Measurements from ENCODE around the gene CNTNAP5. TPM values are rescaled to one million over a fixed set of nuclear protein-coding genes. Genes with fewer than 3 reads are reported as not detected.

CNTNAP5 gene
- total and polyA plus RNA-seq, 4 donors, result not detected

- Histone ChIP-seq H3K27me3 (ENCODE audit: control insufficient read depth in 1 of 2, insufficient read depth in 2 of 2, low read length in 1 of 2) (no peaks in the 10 kb centered on the region), H3K4me3 (ENCODE audit: low read length in 2 of 2) (no peak overlapping the region), H3K9me3 (ENCODE audit: control insufficient read depth, low read length) (no peaks in the 10 kb centered on the region), H3K4me1 (ENCODE audit: control insufficient read depth in 1 of 2, insufficient read depth in 2 of 2, low read length in 2 of 2) (no peaks in the 10 kb centered on the region), H3K27ac (ENCODE audit: low read depth in 1 of 2, low read length in 2 of 2) (no peak overlapping the region), H3K36me3 (ENCODE audit: control insufficient read depth in 1 of 2, insufficient read depth in 2 of 2, low read length in 1 of 2) (no peaks in the 10 kb centered on the region)
- no peak for DNase-seq
- intact Hi-C loops (cut with DNase I), result no loop called here
- WGBS, 2 donors, result 74 to 84% methylated on average over 5 of the region's 5 CpGs
- ATAC-seq (ENCODE audit: low FRiP score), result no peak
Observed at GRCh38 chr2:124774781-124775180, 749.7 kb downstream of the CNTNAP5 start.

GRCh38 chr2:124776332-124776731, 751.2 kb downstream of the CNTNAP5 start:
- intact Hi-C loops (cut with DNase I), result no loop called here
- WGBS, 2 donors, result 70 to 82% methylated on average over 3 of the region's 3 CpGs
- no peak for DNase-seq

GRCh38 chr2:124778076-124778475, 753.0 kb downstream of the CNTNAP5 start:
- H3K9me3 ChIP-seq (ENCODE audit: control insufficient read depth, low read length), result no peaks in the 10 kb centered on the region
- H3K36me3 ChIP-seq (ENCODE audit: control insufficient read depth in 1 of 2, insufficient read depth in 2 of 2, low read length in 1 of 2), result no peaks in the 10 kb centered on the region
- intact Hi-C loops (cut with DNase I), result no loop called here
- H3K4me3 ChIP-seq (ENCODE audit: low read length in 2 of 2), result no peak overlapping the region
- ATAC-seq (ENCODE audit: low FRiP score) (no peak), DNase-seq (no peak)
- WGBS, 2 donors, result 85 to 92% methylated on average over 2 of the region's 2 CpGs
- H3K27ac ChIP-seq (ENCODE audit: low read depth in 1 of 2, low read length in 2 of 2), result no peak overlapping the region
- no peaks in the 10 kb centered on the region for H3K4me1 ChIP-seq (ENCODE audit: control insufficient read depth in 1 of 2, insufficient read depth in 2 of 2, low read length in 2 of 2)
- no peaks in the 10 kb centered on the region for H3K27me3 ChIP-seq (ENCODE audit: control insufficient read depth in 1 of 2, insufficient read depth in 2 of 2, low read length in 1 of 2)

More at GRCh38 chr2:124776332-124776731, 751.2 kb downstream of the CNTNAP5 start:
- no peaks in the 10 kb centered on the region for H3K27me3 ChIP-seq (ENCODE audit: control insufficient read depth in 1 of 2, insufficient read depth in 2 of 2, low read length in 1 of 2)
- no peaks in the 10 kb centered on the region for H3K9me3 ChIP-seq (ENCODE audit: control insufficient read depth, low read length)
- no peak for ATAC-seq (ENCODE audit: low FRiP score)
- no peaks in the 10 kb centered on the region for H3K36me3 ChIP-seq (ENCODE audit: control insufficient read depth in 1 of 2, insufficient read depth in 2 of 2, low read length in 1 of 2)
- no peaks in the 10 kb centered on the region for H3K4me1 ChIP-seq (ENCODE audit: control insufficient read depth in 1 of 2, insufficient read depth in 2 of 2, low read length in 2 of 2)
- no peak overlapping the region for H3K27ac ChIP-seq (ENCODE audit: low read depth in 1 of 2, low read length in 2 of 2)
- no peak overlapping the region for H3K4me3 ChIP-seq (ENCODE audit: low read length in 2 of 2)

- Histone ChIP-seq H3K36me3 (ENCODE audit: control insufficient read depth in 1 of 2, insufficient read depth in 2 of 2, low read length in 1 of 2) (no peaks in the 10 kb centered on the region), H3K9me3 (ENCODE audit: control insufficient read depth, low read length) (no peaks in the 10 kb centered on the region), H3K27ac (ENCODE audit: low read depth in 1 of 2, low read length in 2 of 2) (no peak overlapping the region), H3K27me3 (ENCODE audit: control insufficient read depth in 1 of 2, insufficient read depth in 2 of 2, low read length in 1 of 2) (no peaks in the 10 kb centered on the region), H3K4me1 (ENCODE audit: control insufficient read depth in 1 of 2, insufficient read depth in 2 of 2, low read length in 2 of 2) (no peaks in the 10 kb centered on the region), H3K4me3 (ENCODE audit: low read length in 2 of 2) (no peak overlapping the region)
- DNase-seq (no peak), ATAC-seq (ENCODE audit: low FRiP score) (no peak)
- intact Hi-C loops (cut with DNase I), result no loop called here
Observed at GRCh38 chr2:124796647-124797046, 771.6 kb downstream of the CNTNAP5 start.

- Histone ChIP-seq H3K27me3 (ENCODE audit: control insufficient read depth in 1 of 2, insufficient read depth in 2 of 2, low read length in 1 of 2) (no peaks in the 10 kb centered on the region), H3K27ac (ENCODE audit: low read depth in 1 of 2, low read length in 2 of 2) (no peak overlapping the region), H3K9me3 (ENCODE audit: control insufficient read depth, low read length) (no peaks in the 10 kb centered on the region), H3K4me3 (ENCODE audit: low read length in 2 of 2) (no peak overlapping the region), H3K4me1 (ENCODE audit: control insufficient read depth in 1 of 2, insufficient read depth in 2 of 2, low read length in 2 of 2) (no peaks in the 10 kb centered on the region), H3K36me3 (ENCODE audit: control insufficient read depth in 1 of 2, insufficient read depth in 2 of 2, low read length in 1 of 2) (no peaks in the 10 kb centered on the region)
- no peak for DNase-seq
- intact Hi-C loops (cut with DNase I), result no loop called here
- 56 to 58% methylated on average over 2 of the region's 2 CpGs for WGBS, 2 donors
- no peak for ATAC-seq (ENCODE audit: low FRiP score)
Observed at GRCh38 chr2:124797049-124797448, 772.0 kb downstream of the CNTNAP5 start.

- WGBS, 2 donors, result 62 to 63% methylated on average over 1 of the region's 1 CpG
- intact Hi-C loops (cut with DNase I), result no loop called here
- Histone ChIP-seq H3K36me3 (ENCODE audit: control insufficient read depth in 1 of 2, insufficient read depth in 2 of 2, low read length in 1 of 2) (no peaks in the 10 kb centered on the region), H3K9me3 (ENCODE audit: control insufficient read depth, low read length) (no peaks in the 10 kb centered on the region), H3K27ac (ENCODE audit: low read depth in 1 of 2, low read length in 2 of 2) (no peak overlapping the region), H3K4me1 (ENCODE audit: control insufficient read depth in 1 of 2, insufficient read depth in 2 of 2, low read length in 2 of 2) (no peaks in the 10 kb centered on the region), H3K27me3 (ENCODE audit: control insufficient read depth in 1 of 2, insufficient read depth in 2 of 2, low read length in 1 of 2) (no peaks in the 10 kb centered on the region), H3K4me3 (ENCODE audit: low read length in 2 of 2) (no peak overlapping the region)
- no peak for DNase-seq
- ATAC-seq (ENCODE audit: low FRiP score), result no peak
Observed at GRCh38 chr2:124798551-124798950, 773.5 kb downstream of the CNTNAP5 start.

- ATAC-seq (ENCODE audit: low FRiP score) (no peak), DNase-seq (no peak)
- Histone ChIP-seq H3K27ac (ENCODE audit: low read depth in 1 of 2, low read length in 2 of 2) (no peak overlapping the region), H3K4me3 (ENCODE audit: low read length in 2 of 2) (no peak overlapping the region), H3K27me3 (ENCODE audit: control insufficient read depth in 1 of 2, insufficient read depth in 2 of 2, low read length in 1 of 2) (peaks cover 0 to 1% of the 10 kb centered on the region in 2 donors), H3K9me3 (ENCODE audit: control insufficient read depth, low read length) (no peaks in the 10 kb centered on the region), H3K36me3 (ENCODE audit: control insufficient read depth in 1 of 2, insufficient read depth in 2 of 2, low read length in 1 of 2) (no peaks in the 10 kb centered on the region), H3K4me1 (ENCODE audit: control insufficient read depth in 1 of 2, insufficient read depth in 2 of 2, low read length in 2 of 2) (no peaks in the 10 kb centered on the region)
- intact Hi-C loops (cut with DNase I), result no loop called here
- 55% methylated on average over 5 of the region's 5 CpGs for WGBS, 2 donors
Observed at GRCh38 chr2:124804014-124804940, 779.2 kb downstream of the CNTNAP5 start.

- DNase-seq (no peak), ATAC-seq (ENCODE audit: low FRiP score) (no peak)
- Histone ChIP-seq H3K4me1 (ENCODE audit: control insufficient read depth in 1 of 2, insufficient read depth in 2 of 2, low read length in 2 of 2) (no peaks in the 10 kb centered on the region), H3K27me3 (ENCODE audit: control insufficient read depth in 1 of 2, insufficient read depth in 2 of 2, low read length in 1 of 2) (peaks cover 0 to 1% of the 10 kb centered on the region in 2 donors), H3K36me3 (ENCODE audit: control insufficient read depth in 1 of 2, insufficient read depth in 2 of 2, low read length in 1 of 2) (no peaks in the 10 kb centered on the region), H3K27ac (ENCODE audit: low read depth in 1 of 2, low read length in 2 of 2) (no peak overlapping the region), H3K9me3 (ENCODE audit: control insufficient read depth, low read length) (no peaks in the 10 kb centered on the region), H3K4me3 (ENCODE audit: low read length in 2 of 2) (no peak overlapping the region)
- WGBS, 2 donors, result 72 to 88% methylated on average over 3 of the region's 3 CpGs
- intact Hi-C loops (cut with DNase I), result no loop called here
Observed at GRCh38 chr2:124805060-124805459, 780.0 kb downstream of the CNTNAP5 start.

- Histone ChIP-seq H3K9me3 (ENCODE audit: control insufficient read depth, low read length) (peaks cover 1% of the 10 kb centered on the region), H3K4me3 (ENCODE audit: low read length in 2 of 2) (no peak overlapping the region), H3K4me1 (ENCODE audit: control insufficient read depth in 1 of 2, insufficient read depth in 2 of 2, low read length in 2 of 2) (no peaks in the 10 kb centered on the region), H3K27me3 (ENCODE audit: control insufficient read depth in 1 of 2, insufficient read depth in 2 of 2, low read length in 1 of 2) (no peaks in the 10 kb centered on the region), H3K27ac (ENCODE audit: low read depth in 1 of 2, low read length in 2 of 2) (no peak overlapping the region), H3K36me3 (ENCODE audit: control insufficient read depth in 1 of 2, insufficient read depth in 2 of 2, low read length in 1 of 2) (no peaks in the 10 kb centered on the region)
- ATAC-seq (ENCODE audit: low FRiP score) (no peak), DNase-seq (no peak)
- intact Hi-C loops (cut with DNase I), result no loop called here
- WGBS, 2 donors, result 34 to 42% methylated on average over 4 of the region's 4 CpGs
Observed at GRCh38 chr2:124810132-124810531, 785.0 kb downstream of the CNTNAP5 start.
